IMR-90 (cell line): ENCODE results near the gene STAT6. TPM values are rescaled to one million over a fixed set of nuclear protein-coding genes. Genes with fewer than 3 reads are reported as not detected.

Experiments
- ATAC-seq: fragments of 200-7000 bp; cut with Tn5 transposase; 2 replicates; pipeline ENCODE4 v1.9.1; 2020; ENCODE audit warnings: low read depth, mild to moderate bottlenecking, moderate library complexity
- BruUV-seq: library from RNA; stranded (reverse); fragments of 400-500 nt; replicated peaks from 2 replicates; lab custom pipeline; 2021; lab: Mats Ljungman, UMichigan
- CTCF ChIA-PET: fragments of 300-600 bp; formaldehyde crosslinking; extraction: SDS; loops from one replicate; lab custom pipeline; 2021; ENCODE audit warnings: antibody characterized with exemption; lab: Yijun Ruan, JAX
- POLR2A ChIA-PET: fragments of 300-600 bp; sonication (Branson Sonifier 250); formaldehyde crosslinking; loops from one replicate; lab custom pipeline; 2022; ENCODE audit warnings: antibody characterized with exemption; ENCODE audit not compliant: unreplicated experiment; lab: Charles Lee
- DNase-seq: peaks from one replicate; pipeline ENCODE4 v3.0.0; 2013
- H2AFZ ChIP-seq: replicated peaks from 2 replicates; pipeline ENCODE3; 2013; ENCODE audit warnings: low read length, mild to moderate bottlenecking; ENCODE audit not compliant: poor library complexity
- H2AK5ac ChIP-seq: 2 replicates; pipeline ENCODE4 v1.6.1; 2013; ENCODE audit warnings: low read depth, low read length, inconsistent platforms
- H2AK9ac ChIP-seq: replicated peaks from 2 replicates; pipeline ENCODE3; 2013; ENCODE audit warnings: mild to moderate bottlenecking, low read depth, low read length, moderate library complexity; ENCODE audit not compliant: poor library complexity
- H2BK120ac ChIP-seq: 2 replicates; pipeline ENCODE4 v1.6.1; 2013; ENCODE audit warnings: low read depth, low read length, inconsistent platforms
- H2BK15ac ChIP-seq: 3 replicates; pipeline ENCODE4 v1.6.1; 2013; ENCODE audit warnings: low read depth, low read length, inconsistent platforms
- H2BK20ac ChIP-seq: 2 replicates; pipeline ENCODE4 v1.6.1; 2013; ENCODE audit warnings: low read depth, mild to moderate bottlenecking, inconsistent platforms, low read length, moderate library complexity
- H2BK5ac ChIP-seq: 2 replicates; pipeline ENCODE4 v1.6.1; 2013; ENCODE audit warnings: mild to moderate bottlenecking, low read depth, low read length, inconsistent platforms; ENCODE audit not compliant: poor library complexity, severe bottlenecking
- H3K14ac ChIP-seq: replicated peaks from 2 replicates; pipeline ENCODE4 v1.6.1; 2013; ENCODE audit warnings: low read depth, low read length, inconsistent platforms
- H3K18ac ChIP-seq: 2 replicates; pipeline ENCODE4 v1.6.1; 2013; ENCODE audit warnings: low read depth, low read length, control low read depth
- H3K23ac ChIP-seq: 2 replicates; pipeline ENCODE4 v1.6.1; 2013; ENCODE audit warnings: low read depth, low read length, inconsistent platforms
- H3K27ac ChIP-seq: 2 replicates; pipeline ENCODE4 v1.5.1; 2013; ENCODE audit warnings: mild to moderate bottlenecking, control low read depth, low read length; ENCODE audit not compliant: insufficient read depth
- H3K27me3 ChIP-seq: 2 replicates; pipeline ENCODE4 v1.6.1; 2013; ENCODE audit warnings: low read length; ENCODE audit not compliant: control insufficient read depth, insufficient read depth
- H3K36me3 ChIP-seq: 2 replicates; pipeline ENCODE4 v1.6.1; 2013; ENCODE audit warnings: low read length, mixed read lengths; ENCODE audit not compliant: control insufficient read depth, insufficient read depth
- H3K4ac ChIP-seq: 2 replicates; pipeline ENCODE4 v1.6.1; 2013; ENCODE audit warnings: low read depth, low read length, inconsistent platforms
- H3K4me1 ChIP-seq: 2 replicates; pipeline ENCODE4 v1.6.1; 2013; ENCODE audit warnings: low read length, mixed read lengths; ENCODE audit not compliant: control insufficient read depth, insufficient read depth
- H3K4me2 ChIP-seq: 2 replicates; pipeline ENCODE4 v1.6.1; 2013; ENCODE audit warnings: low read depth, mild to moderate bottlenecking, control low read depth, low read length, moderate library complexity
- H3K4me3 ChIP-seq: 2 replicates; pipeline ENCODE4 v1.5.1; 2013; ENCODE audit warnings: low read depth, mild to moderate bottlenecking, control low read depth, low read length, moderate library complexity; ENCODE audit not compliant: insufficient read depth
- H3K56ac ChIP-seq: 2 replicates; pipeline ENCODE4 v1.6.1; 2013; ENCODE audit warnings: low read length, inconsistent platforms; ENCODE audit not compliant: insufficient read depth; ENCODE audit errors: extremely low read depth
- H3K79me1 ChIP-seq, 2 experiments: 2 replicates each; pipeline ENCODE4 v1.6.1; 2013; ENCODE audit warnings: low read length in 2 of 2, inconsistent platforms in 1 of 2, low read depth in 1 of 2
- H3K9ac ChIP-seq: 2 replicates; pipeline ENCODE4 v1.6.1; 2013; ENCODE audit warnings: low read depth, low read length, control low read depth
- H3K9me1 ChIP-seq: 2 replicates; pipeline ENCODE4 v1.6.1; 2013; ENCODE audit warnings: low read length, inconsistent platforms; ENCODE audit not compliant: insufficient read depth
- H3K9me3 ChIP-seq: 2 replicates; pipeline ENCODE4 v1.6.1; 2013; ENCODE audit warnings: low read length; ENCODE audit not compliant: control insufficient read depth, insufficient read depth
- H4K20me1 ChIP-seq: 2 replicates; pipeline ENCODE4 v1.6.1; 2013; ENCODE audit warnings: low read length, inconsistent platforms; ENCODE audit not compliant: insufficient read depth
- H4K5ac ChIP-seq: 2 replicates; pipeline ENCODE4 v1.6.1; 2013; ENCODE audit warnings: mild to moderate bottlenecking, low read depth, low read length, control low read depth
- H4K8ac ChIP-seq, 2 experiments: 2 replicates each; pipeline ENCODE4 v1.6.1; 2013; ENCODE audit warnings: low read depth in 2 of 2, low read length in 2 of 2, control low read depth in 1 of 2, inconsistent platforms in 1 of 2
- H4K91ac ChIP-seq: 2 replicates; pipeline ENCODE4 v1.6.1; 2013; ENCODE audit warnings: low read depth, low read length, inconsistent platforms; ENCODE audit not compliant: insufficient read depth
- BHLHE40 ChIP-seq: fragments of 150-350 bp; IDR thresholded peaks from 2 replicates; pipeline ENCODE4 v1.6.1; 2016; ENCODE audit warnings: mild to moderate bottlenecking, low read depth, low read length
- CEBPB ChIP-seq: IDR thresholded peaks from 2 replicates; pipeline ENCODE4 v1.6.1; 2012; ENCODE audit warnings: low read depth, low read length, improper control_type of control experiment
- CHD1 ChIP-seq: IDR thresholded peaks from 2 replicates; pipeline ENCODE4 v1.6.1; 2012; ENCODE audit warnings: low read depth, low read length, improper control_type of control experiment
- CTCF ChIP-seq: conservative IDR thresholded peaks from 2 replicates; pipeline ENCODE4 v1.5.1; 2012; ENCODE audit warnings: mild to moderate bottlenecking, low read depth, low read length, improper control_type of control experiment
- ELK1 ChIP-seq: fragments of 150-350 bp; IDR thresholded peaks from 2 replicates; pipeline ENCODE4 v1.6.1; 2016; ENCODE audit warnings: low read depth, mild to moderate bottlenecking, low read length, moderate library complexity, borderline replicate concordance
- FOS ChIP-seq: fragments of 150-350 bp; IDR thresholded peaks from 2 replicates; pipeline ENCODE4 v1.6.1; 2016; ENCODE audit warnings: low read depth, low read length
- MAFK ChIP-seq: IDR thresholded peaks from 2 replicates; pipeline ENCODE4 v1.6.1; 2012; ENCODE audit warnings: low read depth, low read length, improper control_type of control experiment
- MAZ ChIP-seq: IDR thresholded peaks from 2 replicates; pipeline ENCODE4 v1.6.1; 2012; ENCODE audit warnings: low read depth, mild to moderate bottlenecking, low read length, improper control_type of control experiment, moderate library complexity, borderline replicate concordance
- MXI1 ChIP-seq: IDR thresholded peaks from 2 replicates; pipeline ENCODE4 v1.6.1; 2012; ENCODE audit warnings: low read depth, mild to moderate bottlenecking, low read length, moderate library complexity, borderline replicate concordance
- NFE2L2 ChIP-seq: fragments of 150-350 bp; IDR thresholded peaks from 2 replicates; pipeline ENCODE4 v1.6.1; 2016; ENCODE audit warnings: low read depth, mild to moderate bottlenecking, low read length
- POLR2A ChIP-seq: IDR thresholded peaks from 2 replicates; pipeline ENCODE4 v1.6.1; 2012; ENCODE audit warnings: mild to moderate bottlenecking, low read depth, low read length
- RAD21 ChIP-seq: IDR thresholded peaks from 2 replicates; pipeline ENCODE4 v1.6.1; 2012; ENCODE audit warnings: low read length, improper control_type of control experiment
- RCOR1 ChIP-seq: IDR thresholded peaks from 2 replicates; pipeline ENCODE4 v1.6.1; 2012; ENCODE audit warnings: mild to moderate bottlenecking, low read length, improper control_type of control experiment; ENCODE audit not compliant: insufficient replicate concordance
- RFX5 ChIP-seq: IDR thresholded peaks from 2 replicates; pipeline ENCODE4 v1.8.0; 2012; ENCODE audit warnings: low read depth, mild to moderate bottlenecking, low read length, moderate library complexity
- SMC3 ChIP-seq: fragments of 150-350 bp; IDR thresholded peaks from 2 replicates; pipeline ENCODE4 v1.6.1; 2016; ENCODE audit warnings: low read depth, mild to moderate bottlenecking, antibody characterized with exemption, low read length, moderate library complexity
- USF2 ChIP-seq: fragments of 150-350 bp; IDR thresholded peaks from 2 replicates; pipeline ENCODE4 v1.6.1; 2017; ENCODE audit warnings: mild to moderate bottlenecking, antibody characterized with exemption, low read length, low read depth
- WGBS, 2 experiments: methylation state at CpG; one replicate each; pipeline versions ENCODE4 v1.1.5 to v1.1.7; 2013; ENCODE audit warnings: missing lambda C conversion rate in 2 of 2; ENCODE audit not compliant: insufficient read length in 1 of 2; ENCODE audit errors: extremely low coverage in 2 of 2; 5-methylcytosine and 5-hydroxymethylcytosine counted together
- dilution Hi-C: fragments of 300-500 bp; cut with HindIII; formaldehyde crosslinking; loops from one replicate; pipeline ENCODE4 v1.14.3; 2018; ENCODE audit warnings: low sequenced_read_pairs; ENCODE audit not compliant: unreplicated experiment
- in situ Hi-C: fragments of 300-500 bp; cut with MboI; formaldehyde crosslinking; loops from 3 replicates; pipeline ENCODE4 v1.14.3; 2019; ENCODE audit warnings: low sequenced_read_pairs, inconsistent platforms, mixed read lengths
- intact Hi-C: fragments of 100-400 bp; cut with micrococcal nuclease; formaldehyde crosslinking; loops from 2 replicates; pipeline ENCODE4 v1.10.0; 2022
- polyA plus RNA-seq, 3 experiments: library from polyadenylated mRNA; depleted of rRNA; stranded (reverse); fragments of >200 nt; gene quantifications; 2 replicates each; pipeline ENCODE4 v1.2.3, GENCODE V29; 2012; ENCODE audit warnings: low replicate concordance in 1 of 3
- total RNA-seq: library from RNA; depleted of rRNA; stranded (reverse); fragments of >200 nt; gene quantifications from 2 replicates; pipeline ENCODE4 v1.2.3, GENCODE V29; 2012

The STAT6 gene
- total and polyA plus RNA-seq, 2 of the 4 experiments (the other 2 are of a cell fraction) = 43.4 to 96.9 TPM

- Histone ChIP-seq H2BK20ac (no peak overlapping the region), H3K56ac (no peak overlapping the region), H3K4me2 (no peak overlapping the region), H2BK5ac (no peak overlapping the region), H2AK9ac (no peak overlapping the region), H4K91ac (no peak overlapping the region), H3K9me1 (no peaks in the 10 kb centered on the region), H3K4me1 (no peaks in the 10 kb centered on the region), H4K8ac (no peak overlapping the region), H2AK5ac (no peak overlapping the region), H3K23ac (no peak overlapping the region), H2AFZ (no peak overlapping the region), H3K9ac (no peak overlapping the region), H4K5ac (no peak overlapping the region), H2BK120ac (no peak overlapping the region), H3K9me3 (no peaks in the 10 kb centered on the region), H4K20me1 (no peaks in the 10 kb centered on the region; the same call in 1 of the 2 replicates), H3K18ac (no peak overlapping the region), H3K36me3 (peaks cover 17% of the 10 kb centered on the region), H3K4me3 (no peak overlapping the region), H3K4ac (no peak overlapping the region), H3K14ac (no peak overlapping the region), H3K79me1 (0 out of 4 replicates have a peak, but pooled peaks cover 0 to 2% of the 10 kb centered on the region in 2 experiments), H3K27me3 (no peaks in the 10 kb centered on the region), H3K27ac (no peak overlapping the region), H2BK15ac (no peak overlapping the region)
- ChIA-PET CTCF (interaction anchor here (0.6 to 1.6 kb wide), 2 partner anchors 50 to 57 kb away, joined by 3 to 5 read pairs; no protein-coding TSS in a partner anchor), POLR2A (no interaction called here)
- no CpG with 5 or more reads among the region's 1 CpG for WGBS, 2 experiments
- intact Hi-C loops = no loop called here
- DNase-seq = no peak
- ATAC-seq = no peak
- in situ Hi-C loops = no loop called here
- no TSS peak for BruUV-seq
- dilution Hi-C loops = no loop called here
- TF ChIP-seq RAD21 (no peak), ELK1 (no peak), POLR2A (no peak), NFE2L2 (no peak), BHLHE40 (no peak), MXI1 (no peak), SMC3 (no peak), CHD1 (no peak), RCOR1 (no peak), MAZ (no peak), CEBPB (no peak), CTCF (no peak), FOS (no peak), USF2 (no peak), MAFK (no peak), RFX5 (no peak)
Observed at GRCh38 chr12:57058454-57058853, 52.7 kb downstream of the STAT6 start.
